GM12874 (cell line): ENCODE data around the gene KRT83.

ENCODE experiments used
- TF ChIP-seq, protein P1 (sequence below): IDR thresholded peaks from 2 replicates; pipeline ENCODE4 v1.5.1; 2011; ENCODE audit warnings: low read depth, mild to moderate bottlenecking, control low read depth, low read length, moderate library complexity; ENCODE audit not compliant: insufficient read depth

Gene KRT83

DNA sequence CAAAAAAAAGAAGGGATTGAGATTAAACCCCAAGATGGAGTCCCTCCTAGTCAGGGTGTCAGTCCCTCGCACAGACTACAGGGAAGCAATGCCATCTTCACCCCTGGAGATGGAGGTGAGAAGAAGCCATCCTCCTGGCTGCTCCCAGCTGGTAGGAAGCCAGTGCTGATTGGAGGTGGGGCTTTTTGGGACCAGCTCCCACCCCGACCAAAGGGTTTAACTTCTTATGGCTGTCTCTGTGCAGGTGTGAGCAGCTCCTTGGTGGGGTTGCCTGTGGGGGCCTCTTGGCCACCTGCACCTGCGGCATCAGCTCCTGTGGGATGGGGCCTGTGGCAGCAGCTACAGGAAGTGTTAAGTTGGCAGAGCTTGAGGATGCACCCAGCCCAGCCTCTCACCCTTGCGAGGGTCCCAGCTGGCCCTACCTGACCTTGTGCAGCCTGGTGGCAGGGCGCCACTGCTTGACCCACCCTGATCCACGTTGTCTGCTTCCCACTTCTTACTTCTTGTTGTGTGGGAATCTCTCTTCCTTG lies 50.6 kb downstream of the KRT83 start:
- TF ChIP-seq, protein P1, sequence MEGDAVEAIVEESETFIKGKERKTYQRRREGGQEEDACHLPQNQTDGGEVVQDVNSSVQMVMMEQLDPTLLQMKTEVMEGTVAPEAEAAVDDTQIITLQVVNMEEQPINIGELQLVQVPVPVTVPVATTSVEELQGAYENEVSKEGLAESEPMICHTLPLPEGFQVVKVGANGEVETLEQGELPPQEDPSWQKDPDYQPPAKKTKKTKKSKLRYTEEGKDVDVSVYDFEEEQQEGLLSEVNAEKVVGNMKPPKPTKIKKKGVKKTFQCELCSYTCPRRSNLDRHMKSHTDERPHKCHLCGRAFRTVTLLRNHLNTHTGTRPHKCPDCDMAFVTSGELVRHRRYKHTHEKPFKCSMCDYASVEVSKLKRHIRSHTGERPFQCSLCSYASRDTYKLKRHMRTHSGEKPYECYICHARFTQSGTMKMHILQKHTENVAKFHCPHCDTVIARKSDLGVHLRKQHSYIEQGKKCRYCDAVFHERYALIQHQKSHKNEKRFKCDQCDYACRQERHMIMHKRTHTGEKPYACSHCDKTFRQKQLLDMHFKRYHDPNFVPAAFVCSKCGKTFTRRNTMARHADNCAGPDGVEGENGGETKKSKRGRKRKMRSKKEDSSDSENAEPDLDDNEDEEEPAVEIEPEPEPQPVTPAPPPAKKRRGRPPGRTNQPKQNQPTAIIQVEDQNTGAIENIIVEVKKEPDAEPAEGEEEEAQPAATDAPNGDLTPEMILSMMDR, result no peak

DNA sequence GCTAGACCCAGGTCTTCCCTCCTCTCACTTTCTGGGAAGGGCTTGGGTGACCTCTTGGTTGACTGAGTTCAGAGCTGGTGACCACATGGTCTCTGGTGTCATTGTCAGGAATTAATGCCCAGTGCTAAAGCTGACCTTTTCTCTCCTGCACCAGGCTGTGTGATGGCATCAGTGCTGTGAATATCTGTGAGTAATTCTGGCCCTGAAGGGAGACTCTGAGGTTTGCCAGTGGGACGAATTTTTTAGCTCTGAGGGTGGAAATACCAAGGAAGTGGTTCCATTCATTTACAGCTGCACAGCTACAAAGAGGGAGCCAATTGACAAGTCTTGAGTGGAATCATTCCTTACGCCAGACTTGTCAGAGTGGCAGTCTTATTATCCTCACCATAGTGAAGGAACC lies 53.0 kb downstream of the KRT83 start:
- TF ChIP-seq, protein P1, result no peak

DNA sequence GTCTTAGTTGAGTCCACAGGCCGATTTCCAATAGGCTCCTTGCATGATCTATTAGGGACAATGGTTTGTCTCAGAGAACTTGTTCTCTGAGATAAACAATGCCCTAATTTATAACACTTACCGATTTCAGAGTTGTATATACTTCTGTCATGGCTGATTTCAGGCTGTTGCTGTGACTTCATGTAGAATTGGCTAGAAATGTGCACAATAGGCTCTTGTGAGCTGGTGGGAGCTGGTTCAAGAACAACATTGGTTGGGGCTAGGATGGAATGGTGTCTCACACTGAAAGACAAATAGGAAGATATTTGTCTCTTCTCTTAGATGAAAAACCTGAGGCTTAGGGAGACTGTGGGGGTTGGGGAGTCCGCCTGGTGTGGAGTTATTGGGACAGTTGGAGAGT lies 53.5 kb downstream of the KRT83 start:
- TF ChIP-seq, protein P1, result no peak

DNA sequence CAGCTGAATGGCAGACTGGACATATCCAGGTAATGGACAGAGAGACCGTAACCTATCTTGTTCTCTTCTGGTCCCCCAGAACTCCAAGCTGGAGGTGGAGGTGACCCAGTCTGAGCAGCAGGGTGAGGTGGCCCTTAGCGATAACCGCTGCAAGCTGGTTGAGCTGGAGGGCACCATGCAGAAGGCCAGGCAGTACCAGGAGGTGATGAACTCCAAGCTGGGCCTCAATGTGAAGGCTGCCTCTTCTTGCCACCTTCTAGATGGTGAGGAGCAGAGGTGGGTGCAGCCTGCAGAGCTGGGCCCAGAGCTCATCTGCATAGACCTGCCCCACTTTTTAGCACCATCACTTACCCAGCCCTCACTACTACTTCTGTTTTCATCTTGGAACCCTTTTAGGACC lies 53.9 kb downstream of the KRT83 start:
- TF ChIP-seq, protein P1, result no peak

DNA sequence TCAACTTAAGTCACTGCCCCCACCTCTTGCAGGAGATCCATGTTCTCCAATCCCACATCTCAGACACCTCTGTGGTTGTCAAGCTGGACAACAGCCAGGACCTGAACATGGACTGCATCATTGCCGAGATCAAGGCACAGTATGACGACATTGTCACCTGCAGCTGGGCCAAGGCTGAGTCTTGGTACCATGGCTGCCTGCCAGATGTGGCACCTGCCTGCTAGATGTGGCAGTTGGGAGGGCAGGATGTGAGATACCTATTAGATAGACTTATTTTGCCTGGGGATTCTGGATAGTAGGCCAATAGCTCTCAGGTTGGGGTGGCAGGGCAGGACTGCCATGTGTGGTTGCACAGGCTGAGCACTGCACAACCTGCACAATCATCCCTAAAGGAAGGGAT lies 54.7 kb downstream of the KRT83 start:
- TF ChIP-seq, protein P1, result no peak

DNA sequence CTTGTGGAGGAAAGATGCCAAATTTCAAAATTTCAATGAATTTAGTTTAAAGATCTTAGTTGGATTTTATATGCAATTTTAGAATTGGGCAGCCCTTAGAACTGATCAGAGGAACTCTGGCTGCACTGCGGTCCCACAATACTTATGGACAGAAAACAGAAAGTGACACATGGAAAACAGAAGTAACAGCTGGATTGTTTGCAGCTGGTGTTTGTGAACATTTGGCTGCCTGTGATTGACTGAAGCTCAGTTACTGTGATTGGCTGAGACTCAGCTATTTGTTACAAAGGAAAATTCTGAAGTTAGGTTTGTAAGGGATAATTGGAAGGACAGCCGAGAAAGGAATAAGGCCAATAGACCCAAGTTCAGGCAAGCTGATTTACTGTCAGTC lies 56.8 kb downstream of the KRT83 start:
- TF ChIP-seq, protein P1, result no peak
